HEK293 (cell line): ENCODE data around the gene GRB10.

Source experiments
- CTCF ChIA-PET: fragments of 350-600 bp; formaldehyde crosslinking; extraction: SDS; loops from one replicate; lab custom pipeline; 2021; ENCODE audit warnings: antibody characterized with exemption; lab: Yijun Ruan, JAX
- POLR2A ChIA-PET: fragments of 300-600 bp; formaldehyde crosslinking; extraction: SDS; loops from one replicate; lab custom pipeline; 2020; ENCODE audit warnings: antibody characterized with exemption, inconsistent platforms; lab: Yijun Ruan, JAX
- H3K27ac ChIP-seq: fragments of 200-500 bp; sonication (Bioruptor generic); 2 replicates; pipeline ENCODE4 v1.5.1; 2014; ENCODE audit warnings: low read depth, low read length, control low read depth, inconsistent platforms; ENCODE audit errors: extremely low read depth
- H3K36me3 ChIP-seq, 2 experiments: fragments of 200-500 bp in 1 of 2; sonication (Bioruptor generic) in 1 of 2; 1 replicate in 1 of 2; 2 replicates in 1 of 2; pipeline ENCODE4 v1.5.1; 2014 to 2017; ENCODE audit warnings: inconsistent platforms in 2 of 2, low read length in 2 of 2; ENCODE audit not compliant: control insufficient read depth in 2 of 2, insufficient read depth in 1 of 2
- H3K4me1 ChIP-seq: fragments of 200-500 bp; sonication (Bioruptor generic); 2 replicates; pipeline ENCODE4 v1.5.1; 2014; ENCODE audit warnings: mild to moderate bottlenecking, low read length, inconsistent platforms; ENCODE audit not compliant: control insufficient read depth, insufficient read depth
- H3K4me3 ChIP-seq: 2 replicates; pipeline ENCODE4 v1.5.1; 2011; ENCODE audit warnings: low read depth, mild to moderate bottlenecking, control low read depth, low read length, moderate library complexity
- H3K9me3 ChIP-seq: fragments of 200-500 bp; sonication (Bioruptor generic); 2 replicates; pipeline ENCODE4 v1.5.1; 2014; ENCODE audit warnings: low read depth, low read length, inconsistent platforms; ENCODE audit not compliant: control insufficient read depth, insufficient read depth
- FEZF1 ChIP-seq: fragments of 450-650 bp; formaldehyde crosslinking; IDR thresholded peaks from 2 replicates; pipeline ENCODE4 v1.5.1; 2016; ENCODE audit warnings: missing biosample characterization, missing genetic modification characterization
- GFI1B ChIP-seq: fragments of 450-650 bp; formaldehyde crosslinking; IDR thresholded peaks from 2 replicates; pipeline ENCODE4 v1.5.1; 2016; ENCODE audit warnings: missing biosample characterization, missing genetic modification characterization
- IKZF3 ChIP-seq: fragments of 450-650 bp; IDR thresholded peaks from 2 replicates; pipeline ENCODE4 v1.5.0; 2018; ENCODE audit warnings: missing biosample characterization, mild to moderate bottlenecking, missing genetic modification characterization, moderate library complexity
- SCRT1 ChIP-seq: fragments of 450-650 bp; formaldehyde crosslinking; IDR thresholded peaks from 2 replicates; pipeline ENCODE4 v1.5.1; 2016; ENCODE audit warnings: missing biosample characterization, missing genetic modification characterization, borderline replicate concordance
- WT1 ChIP-seq: fragments of 450-650 bp; formaldehyde crosslinking; IDR thresholded peaks from 2 replicates; pipeline ENCODE4 v1.5.1; 2016; ENCODE audit warnings: missing biosample characterization, missing genetic modification characterization
- ZEB2 ChIP-seq: fragments of 450-650 bp; formaldehyde crosslinking; IDR thresholded peaks from 2 replicates; pipeline ENCODE4 v1.5.1; 2016; ENCODE audit warnings: missing biosample characterization, missing genetic modification characterization
- ZNF132 ChIP-seq: fragments of 450-650 bp; formaldehyde crosslinking; IDR thresholded peaks from 2 replicates; pipeline ENCODE4 v1.5.1; 2017; ENCODE audit warnings: missing biosample characterization, missing genetic modification characterization, borderline replicate concordance
- ZNF473 ChIP-seq: fragments of 450-650 bp; formaldehyde crosslinking; IDR thresholded peaks from 2 replicates; pipeline ENCODE4 v1.5.1; 2017; ENCODE audit warnings: missing biosample characterization, missing genetic modification characterization
- ZNF48 ChIP-seq: fragments of 450-650 bp; formaldehyde crosslinking; IDR thresholded peaks from 2 replicates; pipeline ENCODE4 v1.5.1; 2016; ENCODE audit warnings: missing biosample characterization, missing genetic modification characterization
- ZNF610 ChIP-seq: fragments of 450-650 bp; formaldehyde crosslinking; IDR thresholded peaks from 2 replicates; pipeline ENCODE4 v1.5.1; 2016; ENCODE audit warnings: missing biosample characterization, missing genetic modification characterization, borderline replicate concordance
- ZNF664 ChIP-seq: fragments of 450-650 bp; formaldehyde crosslinking; IDR thresholded peaks from 2 replicates; pipeline ENCODE4 v1.5.1; 2016; ENCODE audit warnings: missing biosample characterization, missing genetic modification characterization
- ZNF792 ChIP-seq: fragments of 450-650 bp; formaldehyde crosslinking; IDR thresholded peaks from 2 replicates; pipeline ENCODE4 v1.5.1; 2016; ENCODE audit warnings: missing biosample characterization, missing genetic modification characterization
- ZNF843 ChIP-seq: fragments of 450-650 bp; formaldehyde crosslinking; IDR thresholded peaks from 2 replicates; pipeline ENCODE4 v1.5.1; 2016; ENCODE audit warnings: missing biosample characterization, missing genetic modification characterization
- ZSCAN30 ChIP-seq: fragments of 450-650 bp; IDR thresholded peaks from 2 replicates; pipeline ENCODE4 v1.5.1; 2018; ENCODE audit warnings: missing biosample characterization, mild to moderate bottlenecking, missing genetic modification characterization, moderate library complexity
- TF ChIP-seq, protein P1 (sequence below): fragments of 450-650 bp; formaldehyde crosslinking; IDR thresholded peaks from 2 replicates; pipeline ENCODE4 v1.5.1; 2017; ENCODE audit warnings: missing biosample characterization, missing genetic modification characterization
- TF ChIP-seq, protein P2 (sequence below): fragments of 450-650 bp; formaldehyde crosslinking; IDR thresholded peaks from 2 replicates; pipeline ENCODE4 v1.5.1; 2016; ENCODE audit warnings: missing biosample characterization, missing genetic modification characterization
- TF ChIP-seq, protein P3 (sequence below): fragments of 450-650 bp; formaldehyde crosslinking; IDR thresholded peaks from 2 replicates; pipeline ENCODE4 v1.5.1; 2016; ENCODE audit warnings: missing biosample characterization, missing genetic modification characterization
- TF ChIP-seq, protein P4 (sequence below): fragments of 450-650 bp; formaldehyde crosslinking; IDR thresholded peaks from 2 replicates; pipeline ENCODE4 v1.5.1; 2016; ENCODE audit warnings: missing biosample characterization, missing genetic modification characterization
- TF ChIP-seq, protein P5 (sequence below): fragments of 450-650 bp; formaldehyde crosslinking; IDR thresholded peaks from 2 replicates; pipeline ENCODE4 v1.5.1; 2017; ENCODE audit warnings: missing biosample characterization, missing genetic modification characterization

Gene GRB10

DNA sequence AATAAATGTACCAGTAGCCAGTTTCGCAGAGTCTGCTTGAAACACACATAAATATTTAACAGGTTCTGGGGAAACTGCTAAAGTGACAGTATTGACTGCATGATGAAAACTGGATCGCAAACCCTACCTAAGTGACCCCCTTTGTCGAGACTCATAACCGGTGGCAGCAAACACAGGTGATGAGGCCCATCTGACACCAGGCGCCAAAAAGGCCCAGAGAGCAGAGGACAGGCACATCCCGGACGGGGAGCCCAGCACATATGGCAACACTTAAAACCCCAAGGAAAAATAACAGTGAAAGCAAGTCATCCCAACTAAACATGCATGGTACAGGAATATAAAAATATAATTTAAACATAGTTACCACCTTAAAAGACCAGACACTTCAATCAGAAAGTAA lies 62.4 kb downstream of the GRB10 start:
- TF ChIP-seq, protein P1, sequence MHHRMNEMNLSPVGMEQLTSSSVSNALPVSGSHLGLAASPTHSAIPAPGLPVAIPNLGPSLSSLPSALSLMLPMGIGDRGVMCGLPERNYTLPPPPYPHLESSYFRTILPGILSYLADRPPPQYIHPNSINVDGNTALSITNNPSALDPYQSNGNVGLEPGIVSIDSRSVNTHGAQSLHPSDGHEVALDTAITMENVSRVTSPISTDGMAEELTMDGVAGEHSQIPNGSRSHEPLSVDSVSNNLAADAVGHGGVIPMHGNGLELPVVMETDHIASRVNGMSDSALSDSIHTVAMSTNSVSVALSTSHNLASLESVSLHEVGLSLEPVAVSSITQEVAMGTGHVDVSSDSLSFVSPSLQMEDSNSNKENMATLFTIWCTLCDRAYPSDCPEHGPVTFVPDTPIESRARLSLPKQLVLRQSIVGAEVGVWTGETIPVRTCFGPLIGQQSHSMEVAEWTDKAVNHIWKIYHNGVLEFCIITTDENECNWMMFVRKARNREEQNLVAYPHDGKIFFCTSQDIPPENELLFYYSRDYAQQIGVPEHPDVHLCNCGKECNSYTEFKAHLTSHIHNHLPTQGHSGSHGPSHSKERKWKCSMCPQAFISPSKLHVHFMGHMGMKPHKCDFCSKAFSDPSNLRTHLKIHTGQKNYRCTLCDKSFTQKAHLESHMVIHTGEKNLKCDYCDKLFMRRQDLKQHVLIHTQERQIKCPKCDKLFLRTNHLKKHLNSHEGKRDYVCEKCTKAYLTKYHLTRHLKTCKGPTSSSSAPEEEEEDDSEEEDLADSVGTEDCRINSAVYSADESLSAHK, result peak; percentile 64
- TF ChIP-seq ZNF473 (tag by site-specific recombination), result no peak
- H3K27ac ChIP-seq, result no peak overlapping the region
- H3K4me3 ChIP-seq, result no peak overlapping the region
- H3K9me3 ChIP-seq, result no peaks in the 10 kb centered on the region
- peaks cover 24% of the 10 kb centered on the region for H3K4me1 ChIP-seq
- CTCF ChIA-PET, result no interaction called here
- no peaks in the 10 kb centered on the region for H3K36me3 ChIP-seq
- POLR2A ChIA-PET, result no interaction called here

DNA sequence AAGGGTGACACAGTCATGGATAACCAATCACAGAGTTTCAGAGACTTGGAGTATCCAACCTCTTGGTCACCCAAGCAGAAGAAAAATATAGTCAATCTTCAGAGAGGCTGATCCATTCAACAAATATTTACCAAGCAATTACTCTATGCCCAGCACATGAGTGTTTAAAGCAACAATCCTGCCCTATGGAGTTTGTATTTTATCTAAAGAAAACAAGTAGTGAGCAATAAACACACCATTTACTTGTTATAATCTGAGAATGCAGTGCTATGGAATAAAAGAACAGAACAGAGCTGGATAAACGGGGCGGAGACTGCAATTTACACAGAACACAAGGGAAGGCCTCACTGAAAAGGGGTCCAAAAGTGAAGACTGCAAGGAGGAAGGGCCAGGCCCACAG lies 63.8 kb downstream of the GRB10 start:
- no peak overlapping the region for H3K4me3 ChIP-seq
- peaks cover 24% of the 10 kb centered on the region for H3K4me1 ChIP-seq
- CTCF ChIA-PET, result no interaction called here
- H3K27ac ChIP-seq, result peak overlapping the region; percentile 51
- POLR2A ChIA-PET, result interaction anchor here (0.6 kb wide), 1 partner anchor 251 kb away, joined by 12 read pairs; no protein-coding TSS in a partner anchor
- H3K9me3 ChIP-seq, result no peaks in the 10 kb centered on the region
- H3K36me3 ChIP-seq, result no peaks in the 10 kb centered on the region
- TF ChIP-seq ZNF664 (tag by site-specific recombination) (no peak), ZNF610 (tag by site-specific recombination) (0 out of 2 replicates have a peak, but pooled peaks have one; percentile 30), IKZF3 (tag by site-specific recombination) (peak; percentile 83), ZNF132 (tag by site-specific recombination) (no peak), ZNF48 (no peak), ZSCAN30 (tag by site-specific recombination) (peak; percentile 56; the same call in 1 of the 2 replicates), SCRT1 (tag by site-specific recombination) (peak; percentile 72; the same call in 1 of the 2 replicates), WT1 (tag by site-specific recombination) (peak; percentile 46; the same call in 1 of the 2 replicates), ZNF843 (tag by site-specific recombination) (peak; percentile 91), ZNF792 (tag by site-specific recombination) (no peak), ZEB2 (tag by site-specific recombination) (peak; percentile 62; the same call in 1 of the 2 replicates), GFI1B (tag by site-specific recombination) (peak; percentile 79; the same call in 1 of the 2 replicates), FEZF1 (tag by site-specific recombination) (peak; percentile 90)
- TF ChIP-seq, protein P2, sequence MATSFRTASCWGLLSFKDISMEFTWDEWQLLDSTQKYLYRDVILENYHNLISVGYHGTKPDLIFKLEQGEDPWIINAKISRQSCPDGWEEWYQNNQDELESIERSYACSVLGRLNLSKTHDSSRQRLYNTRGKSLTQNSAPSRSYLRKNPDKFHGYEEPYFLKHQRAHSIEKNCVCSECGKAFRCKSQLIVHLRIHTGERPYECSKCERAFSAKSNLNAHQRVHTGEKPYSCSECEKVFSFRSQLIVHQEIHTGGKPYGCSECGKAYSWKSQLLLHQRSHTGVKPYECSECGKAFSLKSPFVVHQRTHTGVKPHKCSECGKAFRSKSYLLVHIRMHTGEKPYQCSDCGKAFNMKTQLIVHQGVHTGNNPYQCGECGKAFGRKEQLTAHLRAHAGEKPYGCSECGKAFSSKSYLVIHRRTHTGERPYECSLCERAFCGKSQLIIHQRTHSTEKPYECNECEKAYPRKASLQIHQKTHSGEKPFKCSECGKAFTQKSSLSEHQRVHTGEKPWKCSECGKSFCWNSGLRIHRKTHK (tag by site-specific recombination), result no peak
- TF ChIP-seq, protein P3, sequence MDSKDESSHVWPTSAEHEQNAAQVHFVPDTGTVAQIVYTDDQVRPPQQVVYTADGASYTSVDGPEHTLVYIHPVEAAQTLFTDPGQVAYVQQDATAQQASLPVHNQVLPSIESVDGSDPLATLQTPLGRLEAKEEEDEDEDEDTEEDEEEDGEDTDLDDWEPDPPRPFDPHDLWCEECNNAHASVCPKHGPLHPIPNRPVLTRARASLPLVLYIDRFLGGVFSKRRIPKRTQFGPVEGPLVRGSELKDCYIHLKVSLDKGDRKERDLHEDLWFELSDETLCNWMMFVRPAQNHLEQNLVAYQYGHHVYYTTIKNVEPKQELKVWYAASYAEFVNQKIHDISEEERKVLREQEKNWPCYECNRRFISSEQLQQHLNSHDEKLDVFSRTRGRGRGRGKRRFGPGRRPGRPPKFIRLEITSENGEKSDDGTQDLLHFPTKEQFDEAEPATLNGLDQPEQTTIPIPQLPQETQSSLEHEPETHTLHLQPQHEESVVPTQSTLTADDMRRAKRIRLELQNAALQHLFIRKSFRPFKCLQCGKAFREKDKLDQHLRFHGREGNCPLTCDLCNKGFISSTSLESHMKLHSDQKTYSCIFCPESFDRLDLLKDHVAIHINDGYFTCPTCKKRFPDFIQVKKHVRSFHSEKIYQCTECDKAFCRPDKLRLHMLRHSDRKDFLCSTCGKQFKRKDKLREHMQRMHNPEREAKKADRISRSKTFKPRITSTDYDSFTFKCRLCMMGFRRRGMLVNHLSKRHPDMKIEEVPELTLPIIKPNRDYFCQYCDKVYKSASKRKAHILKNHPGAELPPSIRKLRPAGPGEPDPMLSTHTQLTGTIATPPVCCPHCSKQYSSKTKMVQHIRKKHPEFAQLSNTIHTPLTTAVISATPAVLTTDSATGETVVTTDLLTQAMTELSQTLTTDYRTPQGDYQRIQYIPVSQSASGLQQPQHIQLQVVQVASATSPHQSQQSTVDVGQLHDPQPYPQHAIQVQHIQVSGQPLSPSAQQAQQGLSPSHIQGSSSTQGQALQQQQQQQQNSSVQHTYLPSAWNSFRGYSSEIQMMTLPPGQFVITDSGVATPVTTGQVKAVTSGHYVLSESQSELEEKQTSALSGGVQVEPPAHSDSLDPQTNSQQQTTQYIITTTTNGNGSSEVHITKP (tag by site-specific recombination), result peak; percentile 27; the same call in 1 of the 2 replicates
- TF ChIP-seq, protein P4, sequence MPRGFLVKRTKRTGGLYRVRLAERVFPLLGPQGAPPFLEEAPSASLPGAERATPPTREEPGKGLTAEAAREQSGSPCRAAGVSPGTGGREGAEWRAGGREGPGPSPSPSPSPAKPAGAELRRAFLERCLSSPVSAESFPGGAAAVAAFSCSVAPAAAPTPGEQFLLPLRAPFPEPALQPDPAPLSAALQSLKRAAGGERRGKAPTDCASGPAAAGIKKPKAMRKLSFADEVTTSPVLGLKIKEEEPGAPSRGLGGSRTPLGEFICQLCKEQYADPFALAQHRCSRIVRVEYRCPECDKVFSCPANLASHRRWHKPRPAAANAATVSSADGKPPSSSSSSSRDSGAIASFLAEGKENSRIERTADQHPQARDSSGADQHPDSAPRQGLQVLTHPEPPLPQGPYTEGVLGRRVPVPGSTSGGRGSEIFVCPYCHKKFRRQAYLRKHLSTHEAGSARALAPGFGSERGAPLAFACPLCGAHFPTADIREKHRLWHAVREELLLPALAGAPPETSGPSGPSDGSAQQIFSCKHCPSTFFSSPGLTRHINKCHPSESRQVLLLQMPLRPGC (tag by site-specific recombination), result peak; percentile 60
- TF ChIP-seq, protein P5, sequence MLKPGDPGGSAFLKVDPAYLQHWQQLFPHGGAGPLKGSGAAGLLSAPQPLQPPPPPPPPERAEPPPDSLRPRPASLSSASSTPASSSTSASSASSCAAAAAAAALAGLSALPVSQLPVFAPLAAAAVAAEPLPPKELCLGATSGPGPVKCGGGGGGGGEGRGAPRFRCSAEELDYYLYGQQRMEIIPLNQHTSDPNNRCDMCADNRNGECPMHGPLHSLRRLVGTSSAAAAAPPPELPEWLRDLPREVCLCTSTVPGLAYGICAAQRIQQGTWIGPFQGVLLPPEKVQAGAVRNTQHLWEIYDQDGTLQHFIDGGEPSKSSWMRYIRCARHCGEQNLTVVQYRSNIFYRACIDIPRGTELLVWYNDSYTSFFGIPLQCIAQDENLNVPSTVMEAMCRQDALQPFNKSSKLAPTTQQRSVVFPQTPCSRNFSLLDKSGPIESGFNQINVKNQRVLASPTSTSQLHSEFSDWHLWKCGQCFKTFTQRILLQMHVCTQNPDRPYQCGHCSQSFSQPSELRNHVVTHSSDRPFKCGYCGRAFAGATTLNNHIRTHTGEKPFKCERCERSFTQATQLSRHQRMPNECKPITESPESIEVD (tag by site-specific recombination), result peak; percentile 94
